ENCODE results near the gene ATP2C2.

DNA sequence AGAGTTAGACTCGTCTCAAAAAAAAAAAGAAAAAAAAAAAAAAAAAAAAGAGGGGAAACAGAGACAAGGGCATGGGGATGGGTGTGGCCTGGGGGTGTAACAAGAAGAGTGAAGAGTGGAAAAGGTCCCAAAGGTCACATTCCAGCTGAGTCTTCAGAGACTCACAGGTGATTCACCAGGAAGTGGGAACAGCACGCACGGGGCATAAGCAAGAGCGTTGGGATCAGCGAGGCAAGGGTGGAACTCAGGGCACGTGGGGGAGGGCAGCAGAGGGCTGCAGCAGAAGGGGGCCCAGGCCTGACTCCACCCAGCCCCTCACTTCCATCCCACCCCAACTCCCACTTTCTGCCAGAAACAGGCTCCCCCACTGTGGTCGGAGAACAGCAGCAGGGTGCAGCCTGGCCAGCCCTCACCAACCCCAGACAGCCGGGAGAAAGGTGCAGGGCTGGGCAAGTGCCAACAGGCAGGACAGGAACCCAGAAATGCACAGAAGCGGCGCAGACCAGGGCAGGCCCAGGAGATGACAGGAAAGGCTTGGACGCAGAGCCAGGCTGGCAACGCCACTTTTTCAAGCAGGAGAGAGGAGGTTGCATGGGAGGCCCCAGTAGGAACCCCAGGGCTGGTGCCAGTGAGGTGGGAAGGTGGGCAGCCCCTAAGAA is 132.9 kb downstream of the ATP2C2 start:
- TF ChIP-seq, protein P1, sequence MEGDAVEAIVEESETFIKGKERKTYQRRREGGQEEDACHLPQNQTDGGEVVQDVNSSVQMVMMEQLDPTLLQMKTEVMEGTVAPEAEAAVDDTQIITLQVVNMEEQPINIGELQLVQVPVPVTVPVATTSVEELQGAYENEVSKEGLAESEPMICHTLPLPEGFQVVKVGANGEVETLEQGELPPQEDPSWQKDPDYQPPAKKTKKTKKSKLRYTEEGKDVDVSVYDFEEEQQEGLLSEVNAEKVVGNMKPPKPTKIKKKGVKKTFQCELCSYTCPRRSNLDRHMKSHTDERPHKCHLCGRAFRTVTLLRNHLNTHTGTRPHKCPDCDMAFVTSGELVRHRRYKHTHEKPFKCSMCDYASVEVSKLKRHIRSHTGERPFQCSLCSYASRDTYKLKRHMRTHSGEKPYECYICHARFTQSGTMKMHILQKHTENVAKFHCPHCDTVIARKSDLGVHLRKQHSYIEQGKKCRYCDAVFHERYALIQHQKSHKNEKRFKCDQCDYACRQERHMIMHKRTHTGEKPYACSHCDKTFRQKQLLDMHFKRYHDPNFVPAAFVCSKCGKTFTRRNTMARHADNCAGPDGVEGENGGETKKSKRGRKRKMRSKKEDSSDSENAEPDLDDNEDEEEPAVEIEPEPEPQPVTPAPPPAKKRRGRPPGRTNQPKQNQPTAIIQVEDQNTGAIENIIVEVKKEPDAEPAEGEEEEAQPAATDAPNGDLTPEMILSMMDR (IDR thresholded peaks at IDR 0.05; ENCODE audit: insufficient read depth, low read length, poor library complexity, severe bottlenecking): no peak
- TF ChIP-seq EZH2phosphoT487 (conservative IDR thresholded peaks at IDR 0.05; ENCODE audit: low read length): no peak

All from SU-DHL-6 (cell line).